ENCODE data around the gene EIF3A. TPM values are rescaled to one million over a fixed set of nuclear protein-coding genes. Genes with fewer than 3 reads are reported as not detected.

EIF3A gene
- total and polyA plus RNA-seq, 9 of the 15 experiments (the other 6 are each of a cell fraction or from before 2014, with no cell fraction given) = 19.6 to 163 (median 102) TPM

- TF ChIP-seq ZMIZ1 (IDR thresholded peaks at IDR 0.05; ENCODE audit: low read depth in 2 of 2, low read length in 2 of 2) (no peak), ZNF507 (tag; conservative IDR thresholded peaks at IDR 0.05) (no peak), SREBF2 (CRISPR knock-in tag; IDR thresholded peaks at IDR 0.05) (no peak), ZNF584 (CRISPR knock-in tag; IDR thresholded peaks at IDR 0.05; ENCODE audit: low read depth) (no peak), ETV5 (CRISPR knock-in tag; IDR thresholded peaks at IDR 0.05; ENCODE audit: low read depth) (no peak), ZNF707 (CRISPR knock-in tag; conservative IDR thresholded peaks at IDR 0.05) (no peak), CHD4 (IDR thresholded peaks at IDR 0.05; ENCODE audit: insufficient read depth, insufficient replicate concordance, low read depth, low read length, poor library complexity, severe bottlenecking) (no peak), ZNF133 (CRISPR knock-in tag; IDR thresholded peaks at IDR 0.05) (no peak), ATF6 (CRISPR knock-in tag; IDR thresholded peaks at IDR 0.05) (no peak), SIN3A (IDR thresholded peaks at IDR 0.05; ENCODE audit: borderline replicate concordance in 2 of 2, control insufficient read depth in 1 of 2, low read depth in 2 of 2, low read length in 2 of 2) (no peak)
Measured at GRCh38 chr10:119022846-119023552, 57.6 kb downstream of the EIF3A start (continued).

Measured in K562 (cell line).